Activated T-cell treated with anti-CD3 and anti-CD28 coated beads, Interleukin-2, amount 50 U/mL, for 24 hours (primary cell): Measurements from ENCODE around the gene LRRC71.

ENCODE experiments used
- DNase-seq: peaks from one replicate; pipeline ENCODE4 v3.0.0-alpha.2; 2020
- H3K27ac Mint-ChIP-seq: 2 replicates; pipeline ENCODE4 v1.8.0; 2020; ENCODE audit warnings: mild to moderate bottlenecking, mixed read lengths
- H3K27me3 Mint-ChIP-seq: 2 replicates; pipeline ENCODE4 v1.8.0; 2020; ENCODE audit warnings: mixed read lengths
- H3K36me3 Mint-ChIP-seq: 2 replicates; pipeline ENCODE4 v1.8.0; 2020; ENCODE audit warnings: low read depth, mixed read lengths
- H3K4me1 Mint-ChIP-seq: 2 replicates; pipeline ENCODE4 v1.8.0; 2020; ENCODE audit warnings: low read depth, mixed read lengths
- H3K4me3 Mint-ChIP-seq: 2 replicates; pipeline ENCODE4 v1.8.0; 2020; ENCODE audit warnings: mild to moderate bottlenecking, moderate library complexity, mixed read lengths
- H3K9me3 Mint-ChIP-seq: 2 replicates; pipeline ENCODE4 v1.8.0; 2020; ENCODE audit warnings: mixed read lengths

The LRRC71 gene

GRCh38 chr1:156937883-156938282 lies 17.5 kb downstream of the LRRC71 start:
- H3K4me1 Mint-ChIP-seq: no peaks in the 10 kb centered on the region
- no peak overlapping the region for H3K4me3 Mint-ChIP-seq
- no peaks in the 10 kb centered on the region for H3K9me3 Mint-ChIP-seq
- peaks cover 3% of the 10 kb centered on the region for H3K27me3 Mint-ChIP-seq
- DNase-seq: no peak
- peaks cover 23% of the 10 kb centered on the region for H3K36me3 Mint-ChIP-seq
- no peak overlapping the region for H3K27ac Mint-ChIP-seq

GRCh38 chr1:156938813-156939212 lies 18.4 kb downstream of the LRRC71 start:
- H3K27me3 Mint-ChIP-seq: no peaks in the 10 kb centered on the region
- H3K36me3 Mint-ChIP-seq: peaks cover 23% of the 10 kb centered on the region
- no peak for DNase-seq
- no peak overlapping the region for H3K27ac Mint-ChIP-seq
- H3K4me1 Mint-ChIP-seq: no peaks in the 10 kb centered on the region
- H3K9me3 Mint-ChIP-seq: no peaks in the 10 kb centered on the region
- H3K4me3 Mint-ChIP-seq: no peak overlapping the region

- peaks cover 28% of the 10 kb centered on the region for H3K36me3 Mint-ChIP-seq
- H3K4me1 Mint-ChIP-seq: no peaks in the 10 kb centered on the region
- H3K9me3 Mint-ChIP-seq: no peaks in the 10 kb centered on the region
- no peaks in the 10 kb centered on the region for H3K27me3 Mint-ChIP-seq
- H3K27ac Mint-ChIP-seq: no peak overlapping the region
- no peak for DNase-seq
- H3K4me3 Mint-ChIP-seq: no peak overlapping the region
Observed at GRCh38 chr1:156939786-156940334, 19.4 kb downstream of the LRRC71 start.

- no peak overlapping the region for H3K4me3 Mint-ChIP-seq
- no peaks in the 10 kb centered on the region for H3K27me3 Mint-ChIP-seq
- no peak for DNase-seq
- no peak overlapping the region for H3K27ac Mint-ChIP-seq
- no peaks in the 10 kb centered on the region for H3K9me3 Mint-ChIP-seq
- peaks cover 39% of the 10 kb centered on the region for H3K36me3 Mint-ChIP-seq
- no peaks in the 10 kb centered on the region for H3K4me1 Mint-ChIP-seq
Observed at GRCh38 chr1:156941675-156942074, 21.2 kb downstream of the LRRC71 start.

GRCh38 chr1:156942176-156942575 lies 21.7 kb downstream of the LRRC71 start:
- no peak overlapping the region for H3K4me3 Mint-ChIP-seq
- no peak for DNase-seq
- H3K27ac Mint-ChIP-seq: no peak overlapping the region
- no peaks in the 10 kb centered on the region for H3K4me1 Mint-ChIP-seq
- peaks cover 42% of the 10 kb centered on the region for H3K36me3 Mint-ChIP-seq
- H3K9me3 Mint-ChIP-seq: no peaks in the 10 kb centered on the region
- H3K27me3 Mint-ChIP-seq: no peaks in the 10 kb centered on the region

GRCh38 chr1:156942576-156942975 lies 22.1 kb downstream of the LRRC71 start:
- DNase-seq: no peak
- H3K27me3 Mint-ChIP-seq: no peaks in the 10 kb centered on the region
- H3K4me1 Mint-ChIP-seq: no peaks in the 10 kb centered on the region
- H3K27ac Mint-ChIP-seq: peak overlapping the region; percentile 38
- peaks cover 42% of the 10 kb centered on the region for H3K36me3 Mint-ChIP-seq
- H3K9me3 Mint-ChIP-seq: no peaks in the 10 kb centered on the region
- no peak overlapping the region for H3K4me3 Mint-ChIP-seq

GRCh38 chr1:156943756-156944155 lies 23.3 kb downstream of the LRRC71 start:
- Mint-ChIP-seq H3K27me3 (no peaks in the 10 kb centered on the region), H3K36me3 (peaks cover 43% of the 10 kb centered on the region), H3K27ac (no peak overlapping the region), H3K9me3 (no peaks in the 10 kb centered on the region), H3K4me1 (no peaks in the 10 kb centered on the region), H3K4me3 (no peak overlapping the region)
- DNase-seq: no peak

GRCh38 chr1:156944268-156944667 lies 23.8 kb downstream of the LRRC71 start:
- Mint-ChIP-seq H3K9me3 (no peaks in the 10 kb centered on the region), H3K27ac (no peak overlapping the region), H3K4me1 (no peaks in the 10 kb centered on the region), H3K4me3 (no peak overlapping the region), H3K36me3 (peaks cover 42% of the 10 kb centered on the region), H3K27me3 (no peaks in the 10 kb centered on the region)
- DNase-seq: no peak

- Mint-ChIP-seq H3K4me1 (no peaks in the 10 kb centered on the region), H3K9me3 (no peaks in the 10 kb centered on the region), H3K36me3 (peaks cover 46% of the 10 kb centered on the region), H3K27ac (no peak overlapping the region), H3K27me3 (no peaks in the 10 kb centered on the region), H3K4me3 (no peak overlapping the region)
- no peak for DNase-seq
Observed at GRCh38 chr1:156944848-156945247, 24.4 kb downstream of the LRRC71 start.

GRCh38 chr1:156945881-156946661 lies 25.6 kb downstream of the LRRC71 start:
- Mint-ChIP-seq H3K27me3 (no peaks in the 10 kb centered on the region), H3K4me3 (no peak overlapping the region), H3K27ac (no peak overlapping the region), H3K9me3 (no peaks in the 10 kb centered on the region), H3K36me3 (peaks cover 43% of the 10 kb centered on the region), H3K4me1 (no peaks in the 10 kb centered on the region)
- no peak for DNase-seq

- Mint-ChIP-seq H3K4me1 (no peaks in the 10 kb centered on the region), H3K27me3 (no peaks in the 10 kb centered on the region), H3K36me3 (peaks cover 44% of the 10 kb centered on the region), H3K4me3 (no peak overlapping the region), H3K9me3 (no peaks in the 10 kb centered on the region), H3K27ac (no peak overlapping the region)
- DNase-seq: no peak
Observed at GRCh38 chr1:156947127-156947526, 26.7 kb downstream of the LRRC71 start.

- Mint-ChIP-seq H3K27ac (no peak overlapping the region), H3K27me3 (no peaks in the 10 kb centered on the region), H3K4me3 (no peak overlapping the region), H3K4me1 (no peaks in the 10 kb centered on the region), H3K36me3 (peaks cover 40% of the 10 kb centered on the region), H3K9me3 (no peaks in the 10 kb centered on the region)
- DNase-seq: no peak
Observed at GRCh38 chr1:156947818-156948525, 27.5 kb downstream of the LRRC71 start.

GRCh38 chr1:156948708-156949107 lies 28.3 kb downstream of the LRRC71 start:
- no peak for DNase-seq
- Mint-ChIP-seq H3K4me3 (no peak overlapping the region), H3K4me1 (no peaks in the 10 kb centered on the region), H3K27me3 (no peaks in the 10 kb centered on the region), H3K9me3 (no peaks in the 10 kb centered on the region), H3K36me3 (peaks cover 40% of the 10 kb centered on the region), H3K27ac (no peak overlapping the region)

GRCh38 chr1:156949127-156949526 lies 28.7 kb downstream of the LRRC71 start:
- H3K9me3 Mint-ChIP-seq: no peaks in the 10 kb centered on the region
- no peak for DNase-seq
- no peak overlapping the region for H3K27ac Mint-ChIP-seq
- no peak overlapping the region for H3K4me3 Mint-ChIP-seq
- H3K4me1 Mint-ChIP-seq: no peaks in the 10 kb centered on the region
- H3K27me3 Mint-ChIP-seq: no peaks in the 10 kb centered on the region
- H3K36me3 Mint-ChIP-seq: peaks cover 40% of the 10 kb centered on the region

- Mint-ChIP-seq H3K9me3 (no peaks in the 10 kb centered on the region), H3K27me3 (no peaks in the 10 kb centered on the region), H3K4me3 (no peak overlapping the region), H3K4me1 (no peaks in the 10 kb centered on the region), H3K27ac (no peak overlapping the region), H3K36me3 (peaks cover 41% of the 10 kb centered on the region)
- DNase-seq: no peak
Observed at GRCh38 chr1:156951371-156951770, 30.9 kb downstream of the LRRC71 start.
